Ramos (cell line): ENCODE measurements around the gene NNT.
"Not testable (repeated sequence)": the region's sequence is repeated elsewhere in the genome, so short reads cannot be mapped to it uniquely, and the experiment has no call there.

ENCODE experiments used
- in situ Hi-C: fragments of 300-500 bp; cut with MboI; formaldehyde crosslinking; loops from one replicate; pipeline ENCODE4 v1.14.3; 2022; ENCODE audit warnings: low sequenced_read_pairs; ENCODE audit not compliant: unreplicated experiment

The NNT gene

GRCh38 chr5:43659075-43659474, 56.1 kb downstream of the NNT start:
- in situ Hi-C loops = no loop called here

GRCh38 chr5:43661102-43661501, 58.1 kb downstream of the NNT start:
- in situ Hi-C loops = no loop called here

- in situ Hi-C loops = no loop called here
These were observed 60.9 kb downstream of the NNT start for GRCh38 chr5:43663916-43664315.

DNA sequence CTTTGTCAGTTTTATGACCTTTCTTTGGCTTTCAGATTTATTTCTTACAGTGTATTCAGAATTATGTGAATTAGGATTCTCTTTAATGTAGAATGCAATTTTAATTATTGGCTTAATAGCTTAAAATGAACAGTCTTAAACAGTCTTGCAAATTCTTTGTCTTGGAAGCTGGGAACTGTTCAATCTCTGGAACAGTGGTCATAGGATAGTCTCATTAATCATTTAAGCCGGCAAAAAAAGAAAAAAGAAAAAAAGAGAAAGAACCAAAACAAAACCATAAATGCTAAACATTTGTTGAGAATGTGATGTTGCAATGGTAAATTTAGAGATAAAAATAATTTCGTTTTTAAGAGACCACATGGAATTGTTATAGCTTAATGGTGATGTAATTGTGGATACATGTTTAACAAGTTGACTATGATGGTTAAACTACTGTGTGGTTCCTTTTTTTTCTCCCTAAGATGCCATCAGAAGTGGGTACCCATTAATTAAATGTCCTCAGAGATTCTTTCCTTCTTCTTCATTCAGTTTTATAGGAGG, 61.6 kb downstream of the NNT start:
- in situ Hi-C loops = no loop called here

- in situ Hi-C loops = not testable (repeated sequence)
These were observed 62.8 kb downstream of the NNT start for GRCh38 chr5:43665749-43666148.

DNA sequence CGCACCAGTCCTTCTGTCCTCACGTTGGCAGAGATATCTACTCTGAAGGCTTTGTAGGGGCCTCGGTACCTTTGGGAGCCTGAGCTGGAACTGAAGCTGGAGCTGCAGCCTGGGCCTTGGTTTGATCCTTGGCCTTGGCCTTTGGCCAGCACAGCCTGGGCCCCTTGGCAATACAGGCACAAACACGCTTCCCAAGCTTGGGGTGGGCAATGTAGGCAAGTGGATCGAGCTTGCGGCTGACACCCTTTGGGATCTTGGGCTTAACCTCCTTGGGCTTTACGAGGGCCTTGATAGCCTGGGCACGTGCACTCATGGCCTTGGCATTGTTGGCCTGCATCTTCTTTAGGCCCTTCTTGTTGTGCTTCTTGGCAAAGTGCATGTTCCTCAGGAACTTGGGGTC, 63.7 kb downstream of the NNT start:
- in situ Hi-C loops = not testable (repeated sequence)

DNA sequence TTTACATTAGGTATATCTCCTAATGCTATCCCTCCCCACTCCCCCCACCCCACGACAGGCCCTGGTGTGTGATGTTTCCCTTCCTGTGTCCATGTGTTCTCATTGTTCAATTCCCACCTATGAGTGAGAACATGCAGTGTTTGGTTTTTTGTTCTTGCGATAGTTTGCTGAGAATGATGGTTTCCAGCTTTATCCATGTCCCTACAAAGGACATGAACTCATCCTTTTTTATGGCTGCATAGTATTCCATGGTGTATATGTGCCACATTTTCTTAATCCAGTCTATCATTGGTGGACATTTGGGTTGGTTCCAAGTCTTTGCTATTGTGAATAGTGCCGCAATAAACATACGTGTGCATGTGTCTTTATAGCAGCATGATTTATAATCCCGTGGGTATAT, 64.4 kb downstream of the NNT start:
- in situ Hi-C loops = not testable (repeated sequence)

GRCh38 chr5:43674536-43674935, 71.6 kb downstream of the NNT start:
- in situ Hi-C loops = no loop called here

GRCh38 chr5:43675357-43675756, 72.4 kb downstream of the NNT start:
- in situ Hi-C loops = no loop called here

DNA sequence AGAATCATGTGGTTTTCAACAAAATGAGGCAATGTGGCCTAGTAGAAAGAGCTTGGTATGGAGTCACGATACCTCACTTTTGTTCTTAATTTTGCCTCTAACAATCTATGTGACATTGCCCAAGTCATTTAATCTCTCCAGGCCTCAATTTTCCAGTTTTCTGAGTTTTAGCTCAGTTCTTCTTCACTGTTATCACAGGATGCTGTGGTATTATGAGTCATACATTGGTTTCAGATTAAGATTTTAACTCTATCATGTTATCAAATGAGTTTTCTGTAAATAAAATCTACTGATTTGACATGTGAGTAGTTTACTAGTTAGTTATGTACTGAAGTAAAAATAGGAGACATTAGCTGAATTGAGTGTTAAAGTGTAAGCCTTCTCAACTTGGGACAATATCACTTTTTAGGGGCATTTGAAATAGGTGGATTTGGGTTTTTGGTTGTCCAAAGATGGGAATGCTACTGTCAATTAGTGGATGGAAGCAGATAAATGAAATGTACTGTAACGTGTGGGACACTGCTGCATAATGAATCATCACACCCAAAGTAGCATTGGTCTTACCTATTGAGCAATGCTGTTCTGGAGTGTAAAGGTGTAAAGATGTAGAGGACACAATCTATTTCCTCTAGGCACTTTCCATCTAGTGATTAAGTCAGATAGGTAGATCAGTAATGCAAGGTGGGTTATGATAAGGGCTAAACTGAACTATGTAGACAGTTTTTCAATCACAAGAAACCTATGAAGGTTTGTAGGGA, 73.3 kb downstream of the NNT start:
- in situ Hi-C loops = no loop called here

DNA sequence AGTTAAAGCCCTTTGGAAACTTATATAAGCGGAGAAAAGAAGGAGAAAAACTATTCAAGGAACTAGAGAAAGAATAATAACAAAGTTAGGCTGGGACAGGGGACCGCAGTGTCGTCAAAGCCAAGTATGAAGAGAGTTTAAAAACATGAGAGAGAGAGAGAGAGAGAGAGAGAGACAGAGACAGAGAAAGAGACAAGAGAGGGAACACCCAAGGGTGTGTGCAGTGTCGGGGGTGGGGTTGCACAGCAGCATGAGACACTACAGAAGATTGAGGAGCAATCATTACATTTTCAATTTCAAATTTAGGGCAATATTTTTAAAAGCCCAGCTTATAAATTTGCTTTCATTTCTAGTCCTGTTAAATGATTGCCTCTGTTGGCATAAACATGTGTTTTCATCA, 74.3 kb downstream of the NNT start:
- in situ Hi-C loops = no loop called here

- in situ Hi-C loops = no loop called here
These were observed 76.2 kb downstream of the NNT start for GRCh38 chr5:43679214-43679613.

- in situ Hi-C loops = no loop called here
These were observed 77.3 kb downstream of the NNT start for GRCh38 chr5:43680286-43680685.

DNA sequence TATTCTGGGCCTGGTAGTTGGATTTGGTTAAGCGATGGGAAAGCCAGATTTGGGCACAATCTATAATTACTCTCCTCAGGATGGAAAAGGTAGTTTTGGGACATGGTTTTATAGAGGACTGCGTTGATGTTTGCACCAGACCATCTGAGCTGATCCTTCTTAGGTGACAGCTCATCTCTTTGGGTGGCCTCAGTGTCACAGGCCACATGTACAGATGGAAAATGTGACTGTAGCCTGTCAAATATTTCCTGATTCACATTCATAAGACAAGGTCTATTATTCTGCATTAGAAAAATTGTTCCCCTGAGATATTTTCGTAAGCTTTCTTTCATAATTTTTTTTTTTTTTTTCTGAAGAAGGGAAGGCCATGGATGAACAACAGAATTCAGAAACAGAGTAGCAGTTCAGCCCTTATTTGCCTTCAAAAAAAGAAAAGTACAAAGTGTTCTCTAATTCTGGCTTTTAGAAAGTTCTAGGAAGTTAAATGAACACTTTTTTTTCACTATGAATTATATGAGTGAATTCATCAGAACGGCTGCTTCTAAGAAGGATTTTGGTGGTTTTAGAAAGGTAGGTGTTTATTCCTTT, 81.0 kb downstream of the NNT start:
- in situ Hi-C loops = no loop called here

DNA sequence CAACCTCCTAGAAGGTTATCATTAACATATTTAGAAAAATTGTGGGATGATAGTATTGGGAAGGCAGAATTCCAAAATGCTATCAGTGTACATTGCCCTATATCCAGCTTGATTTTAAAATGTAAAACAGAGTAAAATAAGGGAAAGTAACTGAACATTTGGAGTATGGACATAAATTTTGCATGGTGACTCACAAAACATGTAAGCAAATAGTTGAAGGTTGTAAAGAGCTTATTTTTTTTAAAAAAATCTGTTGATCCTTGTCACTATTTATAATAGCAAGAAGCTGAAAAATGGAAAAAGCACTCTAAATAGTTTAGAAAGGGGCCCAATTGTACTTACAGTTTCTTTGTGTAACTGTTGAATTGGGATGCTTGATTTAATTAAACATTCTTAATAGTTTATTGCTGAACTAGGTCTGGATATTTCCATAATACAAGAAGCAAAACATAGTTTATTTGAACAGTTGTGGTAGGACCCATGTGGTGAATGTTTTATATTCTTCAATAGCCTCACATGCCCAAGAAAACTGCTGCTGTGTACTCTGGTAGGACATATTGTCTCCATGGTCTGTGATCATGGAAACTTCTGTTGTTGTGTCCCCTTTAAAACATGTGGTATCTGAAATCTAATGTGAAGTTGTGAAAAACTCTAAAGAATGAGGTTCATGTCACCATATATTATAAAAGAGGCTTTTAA, 82.4 kb downstream of the NNT start:
- in situ Hi-C loops = no loop called here

GRCh38 chr5:43687275-43687674, 84.3 kb downstream of the NNT start:
- in situ Hi-C loops = no loop called here

GRCh38 chr5:43691275-43691674, 88.3 kb downstream of the NNT start:
- in situ Hi-C loops = no loop called here

DNA sequence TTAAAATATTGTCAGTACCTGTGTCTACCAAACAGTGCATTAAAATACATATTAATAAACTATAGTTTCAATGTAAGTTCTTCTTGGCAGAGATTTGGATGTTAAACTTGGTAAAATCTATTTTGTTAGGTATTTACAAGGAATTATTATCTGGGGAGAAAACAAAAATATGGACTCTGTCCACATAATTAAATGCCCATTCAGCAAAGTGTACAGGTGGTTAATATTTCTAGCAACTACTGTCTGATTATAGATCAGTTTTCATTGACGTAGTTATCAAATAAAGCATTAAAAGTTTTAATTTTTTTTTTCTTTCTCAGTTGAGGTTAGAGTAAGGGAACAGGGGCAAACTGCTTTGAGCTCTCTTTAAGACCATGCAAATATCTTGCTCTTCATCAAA, 88.9 kb downstream of the NNT start:
- in situ Hi-C loops = no loop called here

DNA sequence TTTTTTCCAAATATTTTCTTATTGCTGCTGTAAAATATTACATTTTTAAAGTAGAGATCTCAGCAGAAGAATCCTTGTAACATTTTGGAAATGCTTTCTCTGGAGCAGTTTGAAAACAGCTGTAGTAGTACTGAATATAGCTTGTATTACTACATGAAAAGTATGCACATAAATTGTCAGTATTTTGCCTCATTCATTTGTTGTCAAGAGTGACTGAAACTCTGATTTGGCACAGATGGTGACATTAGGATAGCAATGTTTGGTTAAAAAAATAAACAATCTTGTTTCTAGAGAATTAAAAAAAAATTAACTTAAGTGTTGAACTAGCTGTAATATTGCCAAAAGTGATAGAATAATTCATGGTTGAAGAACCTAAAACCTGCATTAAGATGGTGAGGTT, 90.4 kb downstream of the NNT start:
- in situ Hi-C loops = no loop called here

- in situ Hi-C loops = no loop called here
These were observed 91.0 kb downstream of the NNT start for GRCh38 chr5:43694027-43694426.

GRCh38 chr5:43696444-43696843, 93.5 kb downstream of the NNT start:
- in situ Hi-C loops = not testable (repeated sequence)
